Omental fat pad (tissue), 4 donors: ENCODE measurements around the gene MYD88. TPM values are rescaled to one million over a fixed set of nuclear protein-coding genes. Genes with fewer than 3 reads are reported as not detected.

Experiments used
- ATAC-seq: fragments of 150-250 bp; one replicate; pipeline ENCODE4 v1.9.1; 2016; ENCODE audit warnings: mild to moderate bottlenecking, moderate library complexity; ENCODE audit not compliant: low FRiP score
- DNase-seq: peaks from one replicate; pipeline ENCODE4 v3.0.0-alpha.2; 2019; ENCODE audit warnings: low spot score
- CTCF ChIP-seq, 3 donors: fragments of 450-650 bp; IDR thresholded peaks; one replicate each; pipeline ENCODE4 v1.5.1; 2016 to 2017; ENCODE audit warnings: antibody characterized with exemption in 3 of 3, mild to moderate bottlenecking in 3 of 3, moderate library complexity in 2 of 3
- total RNA-seq, 4 donors: library from RNA; depleted of rRNA; stranded (reverse); fragments of >200 nt; gene quantifications; one replicate each; pipeline ENCODE4 v1.1.0, GENCODE V29; 2016

Gene MYD88
- total RNA-seq, 4 donors from 2014 or later, result 37.6 to 78.0 (median 53.6) TPM

GRCh38 chr3:38121832-38122461 lies 16.5 kb upstream of the MYD88 start:
- DNase-seq (peak; percentile 18), ATAC-seq (no peak)
- no peak for TF ChIP-seq CTCF (IDR thresholded peaks at IDR 0.05)

- peak; percentile 6 for DNase-seq
- ATAC-seq, result no peak
- TF ChIP-seq CTCF (IDR thresholded peaks at IDR 0.05), result no peak
These were observed 15.7 kb upstream of the MYD88 start for GRCh38 chr3:38122712-38123290.

GRCh38 chr3:38124324-38125122 lies 13.9 kb upstream of the MYD88 start:
- no peak for DNase-seq
- no peak for TF ChIP-seq CTCF (IDR thresholded peaks at IDR 0.05)
- no peak for ATAC-seq

- TF ChIP-seq CTCF (IDR thresholded peaks at IDR 0.05), result no peak
- DNase-seq (peak; percentile 7), ATAC-seq (no peak)
These were observed 12.9 kb upstream of the MYD88 start for GRCh38 chr3:38125305-38126120.

GRCh38 chr3:38126121-38126892 lies 12.2 kb upstream of the MYD88 start:
- no peak for TF ChIP-seq CTCF (IDR thresholded peaks at IDR 0.05)
- ATAC-seq (no peak), DNase-seq (peak; percentile 16)

- no peak for TF ChIP-seq CTCF (IDR thresholded peaks at IDR 0.05)
- ATAC-seq (no peak), DNase-seq (peak; percentile 9)
These were observed 10.7 kb upstream of the MYD88 start for GRCh38 chr3:38127611-38128302.
